Liver (tissue), 3 donors: ENCODE results near the gene HID1.

Experiments
- FOXA1 ChIP-seq: IDR thresholded peaks from 2 replicates; pipeline ENCODE4 v1.6.1; 2016; ENCODE audit warnings: antibody characterized with exemption
- JUND ChIP-seq, 2 donors: IDR thresholded peaks; 2 replicates each; pipeline ENCODE4 v1.6.1; 2016; ENCODE audit warnings: antibody characterized with exemption in 2 of 2
- RAD21 ChIP-seq, 2 donors: IDR thresholded peaks; 2 replicates each; pipeline ENCODE4 v1.6.1; 2016; ENCODE audit warnings: antibody characterized with exemption in 2 of 2, mild to moderate bottlenecking in 2 of 2
- SP1 ChIP-seq: IDR thresholded peaks from 2 replicates; pipeline ENCODE4 v1.6.1; 2018; ENCODE audit warnings: antibody characterized with exemption, mild to moderate bottlenecking
- TAF1 ChIP-seq: conservative IDR thresholded peaks from 2 replicates; pipeline ENCODE4 v1.6.1; 2016; ENCODE audit warnings: antibody characterized with exemption, mild to moderate bottlenecking
- YY1 ChIP-seq: IDR thresholded peaks from 2 replicates; pipeline ENCODE4 v1.6.1; 2016; ENCODE audit warnings: antibody characterized with exemption, mild to moderate bottlenecking
- TF ChIP-seq, protein P1 (sequence below): fragments of 150-350 bp; IDR thresholded peaks from 2 replicates; pipeline ENCODE4 v1.5.1; 2017; ENCODE audit warnings: improper control_type of control experiment, low read depth, low read length; ENCODE audit not compliant: missing input control
- TF ChIP-seq, protein P2 (sequence below): IDR thresholded peaks from 2 replicates; pipeline ENCODE4 v1.6.1; 2016; ENCODE audit warnings: antibody characterized with exemption, mild to moderate bottlenecking
- TF ChIP-seq, protein P3 (sequence below): IDR thresholded peaks from 2 replicates; pipeline ENCODE4 v1.6.1; 2016; ENCODE audit warnings: antibody characterized with exemption
- donor health status: healthy.
- donor health status: healthy.

DNA sequence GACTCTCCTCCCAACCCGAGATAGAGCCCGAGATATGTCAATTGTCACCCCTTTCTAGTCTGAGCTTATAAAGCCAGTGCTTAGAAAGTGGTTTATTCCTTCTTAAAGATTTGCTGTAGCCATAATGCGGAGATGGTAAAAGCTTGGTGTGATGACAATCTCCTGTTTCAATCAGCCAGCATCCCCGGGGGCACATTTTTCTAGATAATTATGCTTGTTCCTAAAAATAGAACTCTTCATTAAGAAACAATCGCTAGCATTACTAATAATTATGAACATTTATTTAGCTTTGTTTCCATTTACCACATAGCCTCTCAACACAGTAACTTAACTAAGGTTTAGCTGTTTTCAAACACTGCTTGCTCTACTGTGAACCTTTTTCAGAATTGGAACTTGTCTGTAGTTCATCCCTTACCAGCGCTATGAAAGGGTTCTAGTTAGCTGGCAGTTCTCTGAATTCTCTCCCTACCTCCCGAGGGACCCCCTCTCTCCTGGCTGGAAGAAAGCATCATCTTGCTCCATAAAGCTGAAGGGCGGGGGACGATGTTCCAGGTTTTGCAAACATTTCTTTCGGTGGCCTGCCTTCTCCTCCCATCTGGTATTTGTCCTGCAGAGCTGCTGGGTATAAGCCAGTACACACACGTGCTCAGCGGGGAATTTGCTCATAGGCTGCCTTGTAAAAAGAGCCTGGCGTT lies 39.0 kb upstream of the HID1 start:
- TF ChIP-seq, protein P1, sequence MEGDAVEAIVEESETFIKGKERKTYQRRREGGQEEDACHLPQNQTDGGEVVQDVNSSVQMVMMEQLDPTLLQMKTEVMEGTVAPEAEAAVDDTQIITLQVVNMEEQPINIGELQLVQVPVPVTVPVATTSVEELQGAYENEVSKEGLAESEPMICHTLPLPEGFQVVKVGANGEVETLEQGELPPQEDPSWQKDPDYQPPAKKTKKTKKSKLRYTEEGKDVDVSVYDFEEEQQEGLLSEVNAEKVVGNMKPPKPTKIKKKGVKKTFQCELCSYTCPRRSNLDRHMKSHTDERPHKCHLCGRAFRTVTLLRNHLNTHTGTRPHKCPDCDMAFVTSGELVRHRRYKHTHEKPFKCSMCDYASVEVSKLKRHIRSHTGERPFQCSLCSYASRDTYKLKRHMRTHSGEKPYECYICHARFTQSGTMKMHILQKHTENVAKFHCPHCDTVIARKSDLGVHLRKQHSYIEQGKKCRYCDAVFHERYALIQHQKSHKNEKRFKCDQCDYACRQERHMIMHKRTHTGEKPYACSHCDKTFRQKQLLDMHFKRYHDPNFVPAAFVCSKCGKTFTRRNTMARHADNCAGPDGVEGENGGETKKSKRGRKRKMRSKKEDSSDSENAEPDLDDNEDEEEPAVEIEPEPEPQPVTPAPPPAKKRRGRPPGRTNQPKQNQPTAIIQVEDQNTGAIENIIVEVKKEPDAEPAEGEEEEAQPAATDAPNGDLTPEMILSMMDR, result no peak
- TF ChIP-seq YY1, result no peak
- TF ChIP-seq TAF1, result no peak
- no peak for TF ChIP-seq JUND (IDR thresholded peaks at IDR 0.05)
- peak in 1 of 2 donors; percentile 16 for TF ChIP-seq RAD21 (IDR thresholded peaks at IDR 0.05)
- TF ChIP-seq, protein P2, sequence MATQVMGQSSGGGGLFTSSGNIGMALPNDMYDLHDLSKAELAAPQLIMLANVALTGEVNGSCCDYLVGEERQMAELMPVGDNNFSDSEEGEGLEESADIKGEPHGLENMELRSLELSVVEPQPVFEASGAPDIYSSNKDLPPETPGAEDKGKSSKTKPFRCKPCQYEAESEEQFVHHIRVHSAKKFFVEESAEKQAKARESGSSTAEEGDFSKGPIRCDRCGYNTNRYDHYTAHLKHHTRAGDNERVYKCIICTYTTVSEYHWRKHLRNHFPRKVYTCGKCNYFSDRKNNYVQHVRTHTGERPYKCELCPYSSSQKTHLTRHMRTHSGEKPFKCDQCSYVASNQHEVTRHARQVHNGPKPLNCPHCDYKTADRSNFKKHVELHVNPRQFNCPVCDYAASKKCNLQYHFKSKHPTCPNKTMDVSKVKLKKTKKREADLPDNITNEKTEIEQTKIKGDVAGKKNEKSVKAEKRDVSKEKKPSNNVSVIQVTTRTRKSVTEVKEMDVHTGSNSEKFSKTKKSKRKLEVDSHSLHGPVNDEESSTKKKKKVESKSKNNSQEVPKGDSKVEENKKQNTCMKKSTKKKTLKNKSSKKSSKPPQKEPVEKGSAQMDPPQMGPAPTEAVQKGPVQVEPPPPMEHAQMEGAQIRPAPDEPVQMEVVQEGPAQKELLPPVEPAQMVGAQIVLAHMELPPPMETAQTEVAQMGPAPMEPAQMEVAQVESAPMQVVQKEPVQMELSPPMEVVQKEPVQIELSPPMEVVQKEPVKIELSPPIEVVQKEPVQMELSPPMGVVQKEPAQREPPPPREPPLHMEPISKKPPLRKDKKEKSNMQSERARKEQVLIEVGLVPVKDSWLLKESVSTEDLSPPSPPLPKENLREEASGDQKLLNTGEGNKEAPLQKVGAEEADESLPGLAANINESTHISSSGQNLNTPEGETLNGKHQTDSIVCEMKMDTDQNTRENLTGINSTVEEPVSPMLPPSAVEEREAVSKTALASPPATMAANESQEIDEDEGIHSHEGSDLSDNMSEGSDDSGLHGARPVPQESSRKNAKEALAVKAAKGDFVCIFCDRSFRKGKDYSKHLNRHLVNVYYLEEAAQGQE, result no peak
- TF ChIP-seq SP1, result no peak
- TF ChIP-seq FOXA1, result no peak
- TF ChIP-seq, protein P3, sequence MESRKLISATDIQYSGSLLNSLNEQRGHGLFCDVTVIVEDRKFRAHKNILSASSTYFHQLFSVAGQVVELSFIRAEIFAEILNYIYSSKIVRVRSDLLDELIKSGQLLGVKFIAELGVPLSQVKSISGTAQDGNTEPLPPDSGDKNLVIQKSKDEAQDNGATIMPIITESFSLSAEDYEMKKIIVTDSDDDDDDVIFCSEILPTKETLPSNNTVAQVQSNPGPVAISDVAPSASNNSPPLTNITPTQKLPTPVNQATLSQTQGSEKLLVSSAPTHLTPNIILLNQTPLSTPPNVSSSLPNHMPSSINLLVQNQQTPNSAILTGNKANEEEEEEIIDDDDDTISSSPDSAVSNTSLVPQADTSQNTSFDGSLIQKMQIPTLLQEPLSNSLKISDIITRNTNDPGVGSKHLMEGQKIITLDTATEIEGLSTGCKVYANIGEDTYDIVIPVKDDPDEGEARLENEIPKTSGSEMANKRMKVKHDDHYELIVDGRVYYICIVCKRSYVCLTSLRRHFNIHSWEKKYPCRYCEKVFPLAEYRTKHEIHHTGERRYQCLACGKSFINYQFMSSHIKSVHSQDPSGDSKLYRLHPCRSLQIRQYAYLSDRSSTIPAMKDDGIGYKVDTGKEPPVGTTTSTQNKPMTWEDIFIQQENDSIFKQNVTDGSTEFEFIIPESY, result no peak
